GM19035 (cell line): ENCODE results near the gene CD82.

Source experiments
- ATAC-seq: cut with Tn5 transposase; IDR thresholded peaks from one replicate; pipeline ENCODE4 v1.9.1; 2021; ENCODE audit not compliant: unreplicated experiment

Gene CD82

GRCh38 chr11:44559207-44559939 is 6.1 kb upstream of the CD82 start:
- ATAC-seq = peak; percentile 72

DNA sequence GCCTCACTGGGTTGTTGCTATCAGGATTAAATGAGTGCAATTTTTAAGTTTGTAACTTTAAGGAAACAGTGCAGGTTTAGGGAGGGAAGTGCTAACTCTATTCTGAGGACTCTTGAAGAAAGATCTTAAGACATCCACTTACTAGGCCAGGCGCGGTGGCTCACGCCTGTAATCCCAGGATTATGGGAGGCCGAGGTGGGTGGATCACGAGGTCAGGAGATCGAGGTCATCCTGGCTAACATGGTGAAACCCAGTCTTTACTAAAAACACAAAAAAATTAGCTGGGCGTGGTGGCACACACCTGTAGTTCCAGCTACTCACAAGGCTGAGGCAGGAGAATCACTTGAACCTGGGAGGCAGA is 5.5 kb upstream of the CD82 start:
- ATAC-seq = peak; percentile 1

GRCh38 chr11:44561275-44561805 is 4.1 kb upstream of the CD82 start:
- ATAC-seq = no peak

DNA sequence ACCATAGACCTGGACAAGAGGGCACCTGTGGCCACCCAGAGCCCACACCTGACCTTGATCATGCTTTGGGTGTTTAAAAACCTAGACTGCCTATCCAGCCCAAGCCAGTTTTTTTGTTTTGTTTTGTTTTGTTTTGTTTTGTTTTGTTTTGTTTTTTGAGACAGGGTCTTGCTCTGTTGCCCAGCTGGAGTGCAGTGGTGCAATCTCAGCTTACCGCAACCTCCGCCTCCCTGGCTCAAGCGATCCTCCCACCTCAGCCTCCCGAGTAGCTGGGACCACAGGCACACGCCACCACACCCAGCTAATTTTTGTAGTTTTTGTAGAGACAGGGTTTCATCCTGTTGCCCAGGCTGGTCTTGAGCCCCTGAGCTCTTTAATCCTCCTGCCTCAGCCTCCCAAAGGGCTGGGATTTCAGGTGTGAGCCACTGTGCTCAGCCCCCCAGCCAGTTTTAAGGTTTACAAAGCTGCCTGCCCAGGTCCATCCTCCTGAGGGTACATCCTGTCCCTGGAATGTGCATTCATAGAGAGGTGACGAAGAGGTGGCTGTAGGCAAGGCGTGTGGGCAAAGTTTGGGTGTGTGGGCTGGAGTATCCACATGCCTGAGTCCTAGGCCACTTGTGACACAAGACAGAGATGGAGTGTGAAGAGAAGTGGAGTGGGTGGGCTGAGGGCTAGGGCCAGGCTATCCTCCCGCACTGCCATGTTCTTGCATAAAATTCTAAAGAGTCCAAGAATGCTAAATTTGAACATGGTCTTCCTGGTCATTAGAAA is 3.3 kb upstream of the CD82 start:
- no peak for ATAC-seq

GRCh38 chr11:44562845-44563460 is 2.5 kb upstream of the CD82 start:
- no peak for ATAC-seq

- no peak for ATAC-seq
Observed at GRCh38 chr11:44563711-44564110, 1.8 kb upstream of the CD82 start.

DNA sequence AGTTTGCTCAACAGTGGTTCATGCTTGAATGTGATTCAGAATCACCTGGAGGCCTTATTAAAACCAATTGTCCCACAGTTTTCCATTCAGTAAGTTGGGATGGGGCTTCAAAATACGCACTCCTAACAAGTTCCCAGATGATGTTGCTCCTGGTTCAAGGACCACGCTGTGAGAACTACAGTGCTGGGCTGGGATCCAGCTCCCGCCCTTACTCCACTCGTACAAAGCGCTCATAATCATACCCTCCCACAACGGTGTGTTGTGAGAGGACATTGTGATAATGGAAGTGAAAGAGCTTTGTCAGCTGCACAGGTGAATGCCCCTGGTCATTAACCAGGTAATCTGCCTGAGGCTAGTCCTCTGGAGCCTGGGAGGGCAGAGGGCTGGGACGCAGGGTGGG is 1.3 kb upstream of the CD82 start:
- ATAC-seq = no peak

DNA sequence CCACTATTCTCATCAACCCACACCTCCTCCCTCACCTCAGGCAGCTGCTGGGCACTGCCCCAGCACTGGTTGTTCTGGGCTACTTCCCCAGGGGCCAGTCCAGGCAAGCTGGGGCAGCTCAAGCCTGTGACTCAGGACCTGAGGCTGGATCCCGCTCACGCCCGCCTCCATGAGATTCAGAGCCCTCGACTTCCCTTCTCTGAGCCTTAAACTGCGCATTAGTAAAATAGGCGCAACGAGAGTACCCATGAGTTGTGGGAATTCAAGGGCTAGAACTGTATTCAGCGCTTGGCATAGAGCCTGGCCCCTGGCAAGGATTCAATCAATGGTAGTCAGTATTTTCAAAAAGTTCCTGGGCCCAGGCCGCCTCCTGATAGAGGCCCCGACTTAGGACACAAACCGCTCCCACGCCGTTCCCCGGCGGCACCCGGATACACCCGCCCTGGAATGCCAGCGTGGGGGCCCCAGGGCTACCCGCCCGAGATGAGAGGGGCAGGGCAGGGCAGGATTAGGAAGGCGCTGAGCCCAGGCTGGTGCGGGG is 723 bp upstream of the CD82 start:
- ATAC-seq = no peak

DNA sequence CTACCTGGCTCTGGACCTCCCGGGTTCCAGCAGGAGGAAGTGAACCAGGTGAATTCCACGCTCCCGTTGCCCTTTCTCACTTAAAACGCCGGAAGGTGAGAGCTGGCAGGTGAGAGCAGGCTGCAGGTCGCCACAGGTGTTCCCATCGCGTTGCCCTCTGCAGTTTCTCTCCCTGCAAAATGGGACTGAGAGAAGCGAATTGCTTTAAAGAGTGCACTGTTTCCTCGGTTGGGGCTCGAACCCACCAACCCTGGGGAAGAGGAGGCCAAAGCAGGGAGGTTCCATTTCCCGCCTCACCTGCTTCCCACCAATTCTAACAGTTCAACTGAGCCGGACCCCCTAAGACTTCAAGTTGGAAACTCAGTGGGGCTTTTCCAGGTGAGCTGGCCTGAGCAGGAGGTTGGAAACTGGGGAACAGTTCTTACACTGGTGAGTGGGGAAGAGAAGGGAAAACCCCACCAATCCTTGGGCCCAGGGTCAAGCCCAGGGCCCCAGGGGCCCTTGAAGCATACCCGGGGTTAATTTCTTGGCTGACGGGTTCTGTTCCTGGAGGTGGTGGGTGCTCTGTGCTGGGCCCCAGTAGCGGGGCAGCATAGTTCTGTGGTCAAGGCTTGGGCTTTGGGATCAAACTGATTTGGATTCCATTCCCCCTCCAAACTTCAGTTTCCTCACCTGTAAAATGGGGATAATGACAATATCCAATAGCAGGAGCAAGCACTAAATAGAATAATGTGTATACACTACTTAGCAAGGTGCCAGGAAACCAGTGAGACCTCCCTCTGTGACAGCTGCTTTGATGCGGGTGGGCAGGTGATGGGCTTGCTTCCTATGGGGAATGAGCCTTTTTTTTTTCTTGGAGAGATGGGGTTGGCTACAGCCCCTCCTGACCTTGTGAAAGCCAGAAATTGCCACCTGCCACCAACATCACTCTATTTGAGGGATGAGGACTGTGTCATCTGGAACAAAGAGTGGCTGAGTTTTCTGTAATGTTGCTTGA is 788 bp downstream of the CD82 start:
- no peak for ATAC-seq

DNA sequence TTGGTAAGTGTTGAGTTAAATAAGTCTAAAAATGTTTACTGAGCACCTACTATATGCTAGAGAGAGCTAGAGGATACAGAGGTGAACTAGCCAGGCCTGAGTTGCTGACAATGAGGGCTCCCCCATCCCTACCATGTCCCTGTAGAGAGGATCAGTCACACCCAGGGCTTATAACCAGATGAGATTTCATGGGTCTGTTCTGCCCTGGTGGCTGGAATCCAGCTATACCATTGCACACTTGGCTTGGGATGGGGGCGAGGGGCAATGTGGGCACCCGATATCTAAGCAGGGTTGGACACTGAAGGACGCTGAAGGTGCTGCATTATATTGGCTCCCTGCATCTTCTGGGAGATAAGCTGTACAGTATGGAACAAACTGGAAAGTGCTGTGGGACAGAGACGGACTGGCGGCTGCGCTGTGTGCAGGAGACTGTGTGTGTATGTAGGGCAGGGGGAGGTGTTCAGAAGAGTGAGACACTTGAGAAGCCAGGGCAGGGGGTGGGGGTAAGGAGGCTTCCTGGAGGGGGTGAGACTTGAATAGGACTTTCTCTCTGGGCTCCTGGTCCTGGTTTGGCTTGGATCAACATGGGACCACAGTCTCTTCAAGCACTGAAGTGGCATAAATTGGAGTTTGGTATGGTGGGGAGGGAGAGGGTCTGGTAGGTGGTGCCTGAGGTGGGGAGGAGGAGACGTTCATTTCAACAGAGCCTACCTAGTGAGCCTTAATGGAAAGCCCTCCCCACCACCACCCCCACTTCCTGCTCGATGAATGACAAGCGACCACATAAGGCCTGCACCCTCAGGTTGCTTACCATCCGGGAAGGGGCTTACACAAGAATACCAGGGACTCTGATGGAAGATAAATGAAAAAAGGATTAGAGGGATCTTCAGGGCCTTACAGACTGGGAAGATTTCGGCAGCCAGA is 1.8 kb downstream of the CD82 start:
- ATAC-seq = no peak

DNA sequence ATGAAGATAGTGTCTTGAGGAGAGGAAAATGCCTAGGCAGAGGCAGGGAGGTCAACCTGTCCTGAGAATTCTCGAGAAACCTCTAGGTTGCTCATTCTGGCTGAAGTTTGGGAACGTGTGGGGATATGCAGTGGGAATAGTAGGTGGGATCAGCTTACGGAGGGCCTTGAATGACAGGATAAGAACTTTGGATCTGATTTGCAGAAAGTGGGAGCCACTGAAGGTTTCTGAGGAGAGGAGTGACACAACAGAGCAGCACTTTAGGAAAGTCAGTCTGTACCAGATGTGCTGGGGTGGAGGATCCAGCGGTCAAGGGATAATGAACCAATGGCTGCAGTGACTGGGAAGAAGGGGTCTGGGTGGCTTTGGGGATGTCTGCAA is 2.4 kb downstream of the CD82 start:
- ATAC-seq = no peak

DNA sequence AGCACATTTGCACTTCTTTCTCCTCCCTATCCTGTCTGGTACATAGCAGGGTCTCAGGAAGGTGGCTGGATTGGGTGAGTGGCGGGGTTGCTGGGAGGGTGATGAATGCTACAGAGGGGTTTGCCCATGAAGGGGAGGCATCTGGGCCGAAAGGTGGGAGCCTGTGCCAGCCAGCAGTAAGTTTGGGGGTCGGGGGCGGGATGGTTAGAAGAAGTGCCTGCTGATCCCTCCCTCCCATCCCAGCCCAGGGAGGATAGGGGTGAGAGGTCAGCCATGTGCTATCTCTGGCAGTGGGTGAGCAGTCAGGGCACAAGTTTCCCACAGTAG is 2.8 kb downstream of the CD82 start:
- ATAC-seq = no peak

DNA sequence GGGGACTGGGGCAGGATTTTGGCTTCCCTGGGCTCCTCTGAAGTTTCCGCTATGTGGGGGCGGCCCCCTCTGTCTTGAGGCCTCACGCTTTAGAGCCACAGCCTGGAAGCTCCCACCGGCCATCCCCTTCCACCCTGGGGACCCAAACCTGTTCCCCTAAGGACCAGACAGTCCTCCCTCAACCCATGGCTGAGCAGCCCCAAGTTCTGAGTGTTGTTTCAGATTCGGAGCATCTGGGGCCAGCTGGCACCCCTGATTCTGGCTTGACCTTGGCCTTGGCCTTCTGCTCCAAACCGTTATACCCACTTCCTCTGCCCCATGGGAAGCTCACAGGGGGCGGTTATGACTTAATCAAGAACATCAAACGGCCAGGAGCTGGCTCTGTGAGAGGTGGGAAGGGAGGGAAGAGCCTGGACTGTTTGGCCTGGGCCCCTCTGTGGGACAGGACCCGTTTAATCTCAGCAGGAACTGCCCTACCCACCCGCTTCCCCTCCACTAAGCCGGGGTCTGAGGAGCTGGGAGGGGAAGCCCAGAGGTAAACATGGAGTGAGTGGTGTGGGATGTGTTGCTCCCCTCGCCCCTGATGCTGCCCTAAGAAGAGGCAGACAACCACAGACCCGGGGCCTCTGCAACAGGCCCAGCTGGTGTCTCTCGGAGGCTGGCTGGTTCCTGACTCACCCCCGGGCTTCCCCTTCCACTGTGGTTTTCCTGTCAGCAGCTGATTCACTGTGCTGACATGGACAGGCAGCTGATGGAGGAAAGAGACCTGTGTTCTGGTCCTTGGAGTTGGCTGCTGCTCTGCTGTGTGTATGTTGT is 3.4 kb downstream of the CD82 start:
- peak; percentile 41 for ATAC-seq

GRCh38 chr11:44570411-44571155 is 5.1 kb downstream of the CD82 start:
- no peak for ATAC-seq

GRCh38 chr11:44571871-44572270 is 6.4 kb downstream of the CD82 start:
- no peak for ATAC-seq

DNA sequence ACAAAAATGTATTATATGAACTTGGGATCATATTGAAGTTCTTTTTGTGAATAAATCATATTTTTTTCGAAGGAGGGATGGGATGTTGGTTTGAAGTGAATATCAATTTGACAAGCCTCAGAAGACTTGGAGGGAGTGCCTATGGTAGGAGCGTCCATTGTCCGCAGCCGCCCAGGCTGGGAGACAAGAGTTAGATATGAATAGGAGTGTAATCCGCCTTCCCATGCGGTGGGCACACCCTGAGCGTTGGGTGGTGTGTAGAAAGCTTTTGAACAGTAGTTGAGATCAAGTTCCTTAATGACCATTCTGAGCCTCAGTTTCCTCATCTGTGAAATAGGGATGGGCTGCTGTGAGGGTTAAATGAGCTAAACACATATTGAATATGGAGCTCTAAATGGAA is 7.0 kb downstream of the CD82 start:
- no peak for ATAC-seq

DNA sequence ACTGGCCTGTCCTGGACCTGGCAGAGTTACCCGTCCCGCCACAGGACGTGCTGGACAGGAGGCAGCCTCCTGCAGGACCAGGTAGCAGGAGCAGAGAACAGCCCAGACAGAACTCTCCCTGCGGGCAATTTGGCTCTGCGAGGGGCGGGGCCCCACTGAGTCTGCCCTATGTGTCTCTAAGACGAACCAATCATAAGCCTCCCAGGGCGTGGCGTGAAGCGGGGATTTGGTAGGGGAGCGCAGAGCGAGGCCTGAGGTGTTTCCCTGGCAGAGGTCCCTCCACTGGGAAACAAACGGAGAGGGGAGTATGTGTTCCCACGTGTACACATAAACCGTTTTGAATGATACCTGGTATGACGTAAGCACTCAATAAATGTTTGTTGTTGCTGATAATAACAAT is 7.4 kb downstream of the CD82 start:
- no peak for ATAC-seq

DNA sequence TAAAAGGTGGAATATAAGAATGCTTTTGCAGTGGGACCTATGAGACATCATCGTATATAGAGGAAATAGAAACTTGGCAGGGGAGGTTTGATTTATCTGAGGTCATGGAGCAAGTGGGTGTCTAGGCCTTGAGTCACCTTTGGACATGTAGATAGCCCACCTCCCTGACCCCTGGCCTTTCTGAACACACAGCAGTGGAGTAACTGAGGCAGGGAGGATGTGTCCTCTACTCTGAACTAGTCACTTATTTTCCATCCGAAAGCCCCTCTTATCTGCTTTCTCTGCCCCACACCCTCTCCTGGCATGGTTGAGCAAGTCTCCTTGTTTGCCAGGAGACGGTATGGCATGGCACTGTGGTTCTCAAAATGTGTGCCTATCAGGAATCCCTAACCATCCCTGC is 7.9 kb downstream of the CD82 start:
- no peak for ATAC-seq
